ENCODE data around the gene VDAC1. TPM values are rescaled to one million over a fixed set of nuclear protein-coding genes. Genes with fewer than 3 reads are reported as not detected.
"Not testable (repeated sequence)": the region's sequence is repeated elsewhere in the genome, so short reads cannot be mapped to it uniquely, and the experiment has no call there.

VDAC1 gene
- total RNA-seq, 1 donor from 2014 or later: 158 TPM

DNA sequence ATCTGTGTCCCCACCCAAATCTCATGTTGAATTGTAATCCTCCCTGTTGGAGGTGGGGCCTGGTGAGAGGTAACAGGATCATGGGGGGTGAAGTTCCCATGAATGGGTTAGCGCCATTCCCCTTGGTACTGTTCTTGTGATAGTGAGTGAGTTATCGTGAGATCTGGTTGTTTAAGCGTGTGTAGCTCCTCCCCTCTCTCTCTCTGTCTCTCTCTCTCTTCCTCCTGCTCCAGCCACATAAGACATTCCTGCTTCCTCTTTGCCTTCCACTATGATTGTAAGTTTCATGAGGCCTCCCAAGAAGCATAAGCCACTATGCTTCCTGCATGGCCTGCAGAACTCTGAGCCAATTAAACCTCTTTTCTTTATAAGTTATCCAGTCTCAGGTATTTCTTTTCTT lies 65.1 kb downstream of the VDAC1 start:
- no peak for TF ChIP-seq CTCF (IDR thresholded peaks at IDR 0.05)
- Mint-ChIP-seq H3K27me3 (no peaks in the 10 kb centered on the region), H3K27ac (peak overlapping the region; percentile 89), H3K9me3 (peaks cover 5% of the 10 kb centered on the region), H3K4me3 (peak overlapping the region; percentile 48), H3K4me1 (peaks cover 90% of the 10 kb centered on the region), H3K36me3 (ENCODE audit: low read depth) (no peaks in the 10 kb centered on the region)
- ChIA-PET CTCF (interaction anchor here (1.2 kb wide), 1 partner anchor 33 kb away, joined by 3 read pairs; no protein-coding TSS in a partner anchor), POLR2A (interaction anchor here (0.9 to 2.7 kb wide), 5 partner anchors 10 to 836 kb away, joined by 3 to 27 read pairs (median 4); partner anchors contain the start of gene VDAC1)
- intact Hi-C loops (cut with micrococcal nuclease): loop anchor here (10.0 kb wide), 1 partner anchor 1515 kb away; no protein-coding TSS in a partner anchor
- DNase-seq (no peak), ATAC-seq (ENCODE audit: low read depth) (no peak)

GRCh38 chr5:133938929-133939328 lies 65.8 kb downstream of the VDAC1 start:
- DNase-seq (peak; percentile 4), ATAC-seq (ENCODE audit: low read depth) (no peak)
- ChIA-PET POLR2A (interaction anchor here (0.9 to 2.7 kb wide), 9 partner anchors 9 to 835 kb away, joined by 3 to 27 read pairs (median 4); partner anchors contain the start of gene VDAC1), CTCF (interaction anchor here (0.8 to 1.4 kb wide), 5 partner anchors 9 to 542 kb away, joined by 3 to 7 read pairs (median 4); no protein-coding TSS in a partner anchor)
- intact Hi-C loops (cut with micrococcal nuclease): loop anchor here (1.0 to 10.0 kb wide), 2 partner anchors 9 to 1514 kb away; no protein-coding TSS in a partner anchor
- Mint-ChIP-seq H3K27ac (peak overlapping the region; percentile 89), H3K4me3 (peak overlapping the region; percentile 48), H3K4me1 (peaks cover 91% of the 10 kb centered on the region), H3K36me3 (ENCODE audit: low read depth) (no peaks in the 10 kb centered on the region), H3K27me3 (no peaks in the 10 kb centered on the region), H3K9me3 (peaks cover 5% of the 10 kb centered on the region)
- TF ChIP-seq CTCF (IDR thresholded peaks at IDR 0.05): no peak

- H3K4me3 Mint-ChIP-seq: peak overlapping the region; percentile 48
- ATAC-seq (ENCODE audit: low read depth) (no peak), DNase-seq (no peak)
- TF ChIP-seq CTCF (IDR thresholded peaks at IDR 0.05): no peak
- peak overlapping the region; percentile 89 for H3K27ac Mint-ChIP-seq
- ChIA-PET POLR2A (interaction anchor here (0.7 to 2.7 kb wide), 9 partner anchors 9 to 541 kb away, joined by 3 to 27 read pairs (median 5); partner anchors contain the start of genes C5orf15 and VDAC1), CTCF (interaction anchor here (0.8 to 1.4 kb wide), 5 partner anchors 8 to 542 kb away, joined by 3 to 7 read pairs (median 4); no protein-coding TSS in a partner anchor)
- intact Hi-C loops (cut with micrococcal nuclease): loop anchor here (1.0 to 10.0 kb wide), 2 partner anchors 8 to 1513 kb away; no protein-coding TSS in a partner anchor
- no peaks in the 10 kb centered on the region for H3K27me3 Mint-ChIP-seq
- H3K4me1 Mint-ChIP-seq: peaks cover 93% of the 10 kb centered on the region
- H3K9me3 Mint-ChIP-seq: peaks cover 5% of the 10 kb centered on the region
- H3K36me3 Mint-ChIP-seq (ENCODE audit: low read depth): no peaks in the 10 kb centered on the region
Observed at GRCh38 chr5:133938039-133938821, 66.5 kb downstream of the VDAC1 start.

GRCh38 chr5:133937628-133938027 lies 67.1 kb downstream of the VDAC1 start:
- H3K4me3 Mint-ChIP-seq: not testable (repeated sequence)

DNA sequence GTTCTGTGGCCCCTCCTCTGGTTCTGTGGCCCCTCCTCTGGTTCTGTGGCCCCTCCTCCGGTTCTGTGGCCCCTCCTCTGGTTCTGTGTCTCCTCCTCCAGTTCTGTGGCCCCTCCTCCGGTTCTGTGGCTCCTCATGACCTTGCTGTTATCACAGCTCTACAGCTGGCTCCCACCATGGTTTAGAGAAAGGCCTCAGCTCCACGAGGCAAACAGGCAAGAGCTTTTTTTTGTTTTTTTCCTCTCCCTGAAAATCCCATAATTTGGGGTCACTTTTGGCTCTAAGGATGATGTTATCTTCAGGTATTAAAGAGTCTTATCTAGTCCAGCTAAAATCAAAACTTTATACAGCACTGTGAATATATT lies 68.1 kb downstream of the VDAC1 start:
- ATAC-seq (ENCODE audit: low read depth) (no peak), DNase-seq (no peak)
- no peak for TF ChIP-seq CTCF (IDR thresholded peaks at IDR 0.05)
- Mint-ChIP-seq H3K4me1 (peaks cover 98% of the 10 kb centered on the region), H3K27me3 (no peaks in the 10 kb centered on the region), H3K9me3 (peaks cover 5% of the 10 kb centered on the region), H3K27ac (peak overlapping the region; percentile 89), H3K36me3 (ENCODE audit: low read depth) (no peaks in the 10 kb centered on the region), H3K4me3 (peak overlapping the region; percentile 15)
- POLR2A ChIA-PET: interaction anchor here (1.8 kb wide), 1 partner anchor 33 kb away, joined by 10 read pairs; the partner anchor contains the start of gene C5orf15
- intact Hi-C loops (cut with micrococcal nuclease): loop anchor here (10.0 kb wide), 1 partner anchor 1512 kb away; no protein-coding TSS in a partner anchor
- CTCF ChIA-PET: interaction anchor here (1.1 kb wide), 1 partner anchor 65 kb away, joined by 4 read pairs; no protein-coding TSS in a partner anchor

More at GRCh38 chr5:133937628-133938027, 67.1 kb downstream of the VDAC1 start:
- H3K9me3 Mint-ChIP-seq; CTCF ChIA-PET; DNase-seq; ATAC-seq (ENCODE audit: low read depth); H3K36me3 Mint-ChIP-seq (ENCODE audit: low read depth); H3K27me3 Mint-ChIP-seq: not testable (repeated sequence)
- Mint-ChIP-seq H3K27ac (peak overlapping the region; percentile 89), H3K4me1 (peaks cover 95% of the 10 kb centered on the region)
- POLR2A ChIA-PET: interaction anchor here (0.7 to 2.7 kb wide), 4 partner anchors 8 to 113 kb away, joined by 3 to 27 read pairs (median 9); partner anchors contain the start of genes C5orf15 and VDAC1
- intact Hi-C loops (cut with micrococcal nuclease): loop anchor here (1.0 to 10.0 kb wide), 2 partner anchors 7 to 1513 kb away; no protein-coding TSS in a partner anchor

GRCh38 chr5:133935991-133936650 lies 68.7 kb downstream of the VDAC1 start:
- not testable (repeated sequence) for H3K9me3 Mint-ChIP-seq; H3K36me3 Mint-ChIP-seq (ENCODE audit: low read depth); H3K27me3 Mint-ChIP-seq; DNase-seq; ATAC-seq (ENCODE audit: low read depth); H3K4me3 Mint-ChIP-seq
- ChIA-PET POLR2A (interaction anchor here (0.7 to 1.8 kb wide), 4 partner anchors 21 to 539 kb away, joined by 3 to 10 read pairs (median 6); partner anchors contain the start of gene C5orf15), CTCF (interaction anchor here (1.1 kb wide), 1 partner anchor 65 kb away, joined by 4 read pairs; no protein-coding TSS in a partner anchor)
- H3K27ac Mint-ChIP-seq: peak overlapping the region; percentile 95
- peaks cover 98% of the 10 kb centered on the region for H3K4me1 Mint-ChIP-seq
- intact Hi-C loops (cut with micrococcal nuclease): loop anchor here (1.0 to 10.0 kb wide), 6 partner anchors 21 to 1511 kb away; partner anchors contain the start of gene VDAC1

All from activated B cell treated with CpG ODN at 0.5 μM for 24 hours (primary cell).